ENCODE measurements around the gene SYNGR2. TPM values are rescaled to one million over a fixed set of nuclear protein-coding genes. Genes with fewer than 3 reads are reported as not detected.

The SYNGR2 gene
- total RNA-seq: 100 to 1,000 TPM; 256 to 395 TPM

GRCh38 chr17:78168242-78168902, at the start of gene SYNGR2:
SYNGR2 (plus strand) TSS chr17:78168581; CDS start chr17:78168617, 36 bp downstream.
- Histone ChIP-seq H3K27me3 (no peaks in the 10 kb centered on the region), H3K4me3 (peak within 1 kb of the TSS; percentile 69), H3K4me1 (peaks cover 35% of the 10 kb centered on the region), H3K36me3 (no peaks in the 10 kb centered on the region), H3K9me3 (no peaks in the 10 kb centered on the region), H3K9ac (ENCODE audit: low read depth in 2 of 2, low read length in 2 of 2) (peak within 1 kb of the TSS; percentile 91 to 96), H3K27ac (peak within 1 kb of the TSS; percentile 78)
- no peak for TF ChIP-seq CTCF (IDR thresholded peaks at IDR 0.05)
- intact Hi-C loops (cut with DNase I): no loop called here
- peak; percentile 89 for DNase-seq

- Histone ChIP-seq H3K27me3 (no peaks in the 10 kb centered on the region), H3K9me3 (no peaks in the 10 kb centered on the region), H3K36me3 (peaks cover 5% of the 10 kb centered on the region), H3K27ac (no peak overlapping the region), H3K4me3 (no peak overlapping the region), H3K4me1 (no peaks in the 10 kb centered on the region), H3K9ac (ENCODE audit: low read depth in 2 of 2, low read length in 2 of 2) (peak overlapping the region in 1 of 2 donors; percentile 24)
- TF ChIP-seq CTCF (IDR thresholded peaks at IDR 0.05): no peak
- DNase-seq: no peak
- intact Hi-C loops (cut with DNase I): no loop called here
Observed at GRCh38 chr17:78118801-78119241, 49.6 kb upstream of the SYNGR2 start.

- Histone ChIP-seq H3K36me3 (peaks cover 5% of the 10 kb centered on the region), H3K27me3 (no peaks in the 10 kb centered on the region), H3K4me3 (no peak overlapping the region), H3K9me3 (no peaks in the 10 kb centered on the region), H3K4me1 (peaks cover 3% of the 10 kb centered on the region), H3K27ac (no peak overlapping the region), H3K9ac (ENCODE audit: low read depth in 2 of 2, low read length in 2 of 2) (peak overlapping the region in 1 of 2 donors; percentile 12)
- DNase-seq: no peak
- no peak for TF ChIP-seq CTCF (IDR thresholded peaks at IDR 0.05)
- intact Hi-C loops (cut with DNase I): no loop called here
Observed at GRCh38 chr17:78120537-78120936, 47.8 kb upstream of the SYNGR2 start.

GRCh38 chr17:78120971-78121800, 47.2 kb upstream of the SYNGR2 start:
- no peak for DNase-seq
- no peak for TF ChIP-seq CTCF (IDR thresholded peaks at IDR 0.05)
- Histone ChIP-seq H3K27ac (no peak overlapping the region), H3K4me3 (no peak overlapping the region), H3K27me3 (no peaks in the 10 kb centered on the region), H3K36me3 (peaks cover 5% of the 10 kb centered on the region), H3K9ac (ENCODE audit: low read depth in 2 of 2, low read length in 2 of 2) (peak overlapping the region in 1 of 2 donors; percentile 24), H3K4me1 (peaks cover 9% of the 10 kb centered on the region), H3K9me3 (no peaks in the 10 kb centered on the region)
- intact Hi-C loops (cut with DNase I): no loop called here

GRCh38 chr17:78121801-78122215, 46.6 kb upstream of the SYNGR2 start:
- TF ChIP-seq CTCF (IDR thresholded peaks at IDR 0.05): no peak
- peaks cover 15% of the 10 kb centered on the region for H3K4me1 ChIP-seq
- H3K4me3 ChIP-seq: no peak overlapping the region
- intact Hi-C loops (cut with DNase I): no loop called here
- H3K27me3 ChIP-seq: no peaks in the 10 kb centered on the region
- H3K9me3 ChIP-seq: no peaks in the 10 kb centered on the region
- H3K36me3 ChIP-seq: peaks cover 5% of the 10 kb centered on the region
- DNase-seq: no peak
- no peak overlapping the region for H3K27ac ChIP-seq
- H3K9ac ChIP-seq (ENCODE audit: low read depth in 2 of 2, low read length in 2 of 2): peak overlapping the region in 1 of 2 donors; percentile 8
